Measurements from ENCODE around the gene LDLRAD3.

The LDLRAD3 gene

DNA sequence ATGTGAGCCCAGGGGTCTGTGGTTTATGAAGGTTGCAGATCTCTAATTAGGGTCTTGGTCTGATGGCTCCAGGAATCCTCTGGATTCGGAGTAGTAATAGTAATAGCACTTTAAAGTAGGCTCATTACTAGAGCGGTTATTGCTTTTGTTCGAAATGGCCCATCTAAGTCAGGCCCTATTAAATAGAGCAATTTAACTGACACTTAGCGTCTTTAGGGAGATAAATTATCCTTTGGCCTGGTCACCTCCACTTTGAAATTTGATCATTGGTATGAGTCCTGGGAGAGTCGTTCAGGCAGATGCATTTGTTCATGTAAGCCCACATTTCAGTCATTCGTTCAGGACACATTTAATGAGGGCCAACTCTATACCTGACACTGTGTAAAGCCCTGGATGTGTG is 54.8 kb downstream of the LDLRAD3 start:
- 86% methylated on average over 6 of the region's 6 CpGs for WGBS (ENCODE audit: insufficient coverage)
- DNase-seq = no peak
- CTCF ChIA-PET = no interaction called here

DNA sequence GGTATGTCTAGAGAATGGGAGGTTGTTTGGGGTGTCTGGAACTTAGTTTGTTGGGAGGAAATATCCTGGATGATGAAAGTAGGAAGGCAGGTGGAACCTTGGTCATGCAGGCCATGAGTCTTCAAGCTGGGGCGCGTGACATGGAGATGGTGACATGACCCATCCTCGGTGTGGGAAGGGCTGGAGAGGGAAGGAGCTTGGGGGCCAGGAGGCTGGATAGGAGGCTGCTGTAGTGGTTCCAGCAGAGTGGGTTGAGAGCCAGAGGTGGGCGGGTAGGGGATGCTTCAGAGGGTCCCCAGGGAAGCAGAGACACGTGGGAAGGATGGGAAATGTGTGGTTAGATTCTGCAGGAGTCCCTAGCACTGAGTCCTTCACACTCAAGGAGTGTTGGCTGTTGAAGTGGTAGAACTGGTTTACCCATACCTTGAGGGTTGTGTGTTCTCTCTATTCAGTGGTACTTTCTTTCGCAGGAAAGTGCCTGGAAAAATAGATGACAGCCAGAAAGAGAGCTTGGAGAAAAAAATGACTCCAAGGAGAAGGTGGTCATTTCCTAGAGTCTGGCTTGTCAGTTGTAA is 56.8 kb downstream of the LDLRAD3 start:
- no peak overlapping the region for H3K4me3 ChIP-seq (ENCODE audit: control insufficient read depth in 1 of 7, extremely low read depth in 1 of 7, insufficient read depth in 4 of 7, low read depth in 2 of 7, low read length in 6 of 7)
- no peaks in the 10 kb centered on the region for H3K36me3 ChIP-seq (ENCODE audit: control insufficient read depth in 4 of 4, insufficient read depth in 4 of 4, low read length in 3 of 4)
- peaks cover under 1 to 17% (median 8%) of the 10 kb centered on the region in 5 experiments for H3K9me3 ChIP-seq (ENCODE audit: control extremely low read depth in 1 of 5, control insufficient read depth in 4 of 5, insufficient read depth in 2 of 5, low read depth in 1 of 5, low read length in 4 of 5)
- no peak overlapping the region for H3K27ac ChIP-seq (ENCODE audit: insufficient read depth in 1 of 2, low read depth in 1 of 2, low read length in 2 of 2, poor library complexity in 1 of 2, severe bottlenecking in 2 of 2)
- WGBS (ENCODE audit: insufficient coverage) = 96% methylated on average over 6 of the region's 6 CpGs
- no peaks in the 10 kb centered on the region for H3K27me3 ChIP-seq (replicated peaks in 2 of 5; ENCODE audit: control insufficient read depth in 4 of 5, insufficient read depth in 5 of 5, low read length in 4 of 5)
- ChIA-PET POLR2A (no interaction called here), CTCF (no interaction called here)
- H3K4me1 ChIP-seq (ENCODE audit: control extremely low read depth in 1 of 4, control insufficient read depth in 4 of 4, insufficient read depth in 4 of 4, low read length in 3 of 4) = no peaks in the 10 kb centered on the region
- no peak for DNase-seq

More for the DNA sequence above, 54.8 kb downstream of the LDLRAD3 start:
- Histone ChIP-seq H3K27ac (ENCODE audit: insufficient read depth in 1 of 2, low read depth in 1 of 2, low read length in 2 of 2, poor library complexity in 1 of 2, severe bottlenecking in 2 of 2) (no peak overlapping the region), H3K27me3 (replicated peaks in 2 of 5; ENCODE audit: control insufficient read depth in 4 of 5, insufficient read depth in 5 of 5, low read length in 4 of 5) (no peaks in the 10 kb centered on the region), H3K9me3 (ENCODE audit: control extremely low read depth in 1 of 5, control insufficient read depth in 4 of 5, insufficient read depth in 2 of 5, low read depth in 1 of 5, low read length in 4 of 5) (peaks cover 4 to 18% (median 8%) of the 10 kb centered on the region in 5 experiments), H3K4me3 (ENCODE audit: control insufficient read depth in 1 of 7, extremely low read depth in 1 of 7, insufficient read depth in 4 of 7, low read depth in 2 of 7, low read length in 6 of 7) (no peak overlapping the region), H3K36me3 (ENCODE audit: control insufficient read depth in 4 of 4, insufficient read depth in 4 of 4, low read length in 3 of 4) (no peaks in the 10 kb centered on the region), H3K4me1 (ENCODE audit: control extremely low read depth in 1 of 4, control insufficient read depth in 4 of 4, insufficient read depth in 4 of 4, low read length in 3 of 4) (peaks cover 0 to under 1% (median 0%) of the 10 kb centered on the region in 4 experiments)
- POLR2A ChIA-PET = no interaction called here

GRCh38 chr11:36002196-36002595 is 58.3 kb downstream of the LDLRAD3 start:
- Histone ChIP-seq H3K4me3 (ENCODE audit: control insufficient read depth in 1 of 7, extremely low read depth in 1 of 7, insufficient read depth in 4 of 7, low read depth in 2 of 7, low read length in 6 of 7) (no peak overlapping the region), H3K4me1 (ENCODE audit: control extremely low read depth in 1 of 4, control insufficient read depth in 4 of 4, insufficient read depth in 4 of 4, low read length in 3 of 4) (no peaks in the 10 kb centered on the region), H3K9me3 (ENCODE audit: control extremely low read depth in 1 of 5, control insufficient read depth in 4 of 5, insufficient read depth in 2 of 5, low read depth in 1 of 5, low read length in 4 of 5) (peaks cover 0 to 15% (median 8%) of the 10 kb centered on the region in 5 experiments), H3K27me3 (replicated peaks in 2 of 5; ENCODE audit: control insufficient read depth in 4 of 5, insufficient read depth in 5 of 5, low read length in 4 of 5) (no peaks in the 10 kb centered on the region), H3K36me3 (ENCODE audit: control insufficient read depth in 4 of 4, insufficient read depth in 4 of 4, low read length in 3 of 4) (no peaks in the 10 kb centered on the region), H3K27ac (ENCODE audit: insufficient read depth in 1 of 2, low read depth in 1 of 2, low read length in 2 of 2, poor library complexity in 1 of 2, severe bottlenecking in 2 of 2) (no peak overlapping the region)
- ChIA-PET POLR2A (no interaction called here), CTCF (no interaction called here)
- WGBS (ENCODE audit: insufficient coverage) = 92% methylated on average over 6 of the region's 6 CpGs
- DNase-seq = no peak

DNA sequence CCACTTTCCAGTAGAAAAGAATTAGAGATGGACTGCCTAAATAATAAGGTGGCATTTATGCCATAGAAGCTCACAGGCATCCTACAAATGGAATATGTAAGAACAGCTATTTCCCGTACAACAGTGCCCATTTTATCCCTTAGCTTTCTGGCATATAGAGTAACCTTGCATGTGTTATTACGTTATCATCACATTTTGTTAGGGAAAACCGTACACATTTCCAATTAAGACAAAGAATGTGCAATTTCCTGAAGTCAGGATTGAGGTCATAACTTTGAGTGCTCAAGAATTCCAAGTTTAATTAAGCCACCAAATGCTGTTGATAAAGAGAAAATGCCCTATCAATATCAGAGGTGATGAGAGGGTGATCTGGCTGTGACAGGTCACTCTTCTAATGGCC is 58.9 kb downstream of the LDLRAD3 start:
- Histone ChIP-seq H3K4me3 (ENCODE audit: control insufficient read depth in 1 of 7, extremely low read depth in 1 of 7, insufficient read depth in 4 of 7, low read depth in 2 of 7, low read length in 6 of 7) (no peak overlapping the region), H3K36me3 (ENCODE audit: control insufficient read depth in 4 of 4, insufficient read depth in 4 of 4, low read length in 3 of 4) (no peaks in the 10 kb centered on the region), H3K27ac (ENCODE audit: insufficient read depth in 1 of 2, low read depth in 1 of 2, low read length in 2 of 2, poor library complexity in 1 of 2, severe bottlenecking in 2 of 2) (no peak overlapping the region), H3K9me3 (ENCODE audit: control extremely low read depth in 1 of 5, control insufficient read depth in 4 of 5, insufficient read depth in 2 of 5, low read depth in 1 of 5, low read length in 4 of 5) (peaks cover 0 to 15% (median 8%) of the 10 kb centered on the region in 5 experiments), H3K27me3 (replicated peaks in 2 of 5; ENCODE audit: control insufficient read depth in 4 of 5, insufficient read depth in 5 of 5, low read length in 4 of 5) (no peaks in the 10 kb centered on the region), H3K4me1 (ENCODE audit: control extremely low read depth in 1 of 4, control insufficient read depth in 4 of 4, insufficient read depth in 4 of 4, low read length in 3 of 4) (no peaks in the 10 kb centered on the region)
- no peak for DNase-seq
- WGBS (ENCODE audit: insufficient coverage) = 95% methylated on average over 3 of the region's 3 CpGs
- POLR2A ChIA-PET = interaction anchor here (0.6 kb wide), 1 partner anchor 236 kb away, joined by 3 read pairs; no protein-coding TSS in a partner anchor
- CTCF ChIA-PET = no interaction called here

GRCh38 chr11:36006556-36006955 is 62.7 kb downstream of the LDLRAD3 start:
- no peaks in the 10 kb centered on the region for H3K27me3 ChIP-seq (replicated peaks in 2 of 5; ENCODE audit: control insufficient read depth in 4 of 5, insufficient read depth in 5 of 5, low read length in 4 of 5)
- no peaks in the 10 kb centered on the region for H3K36me3 ChIP-seq (ENCODE audit: control insufficient read depth in 4 of 4, insufficient read depth in 4 of 4, low read length in 3 of 4)
- peaks cover 0 to 15% (median 8%) of the 10 kb centered on the region in 5 experiments for H3K9me3 ChIP-seq (ENCODE audit: control extremely low read depth in 1 of 5, control insufficient read depth in 4 of 5, insufficient read depth in 2 of 5, low read depth in 1 of 5, low read length in 4 of 5)
- 85% methylated on average over 3 of the region's 3 CpGs for WGBS (ENCODE audit: insufficient coverage)
- ChIA-PET CTCF (interaction anchor here (1.4 kb wide), 1 partner anchor 203 kb away, joined by 3 read pairs; no protein-coding TSS in a partner anchor), POLR2A (no interaction called here)
- DNase-seq = no peak
- H3K4me3 ChIP-seq (ENCODE audit: control insufficient read depth in 1 of 7, extremely low read depth in 1 of 7, insufficient read depth in 4 of 7, low read depth in 2 of 7, low read length in 6 of 7) = no peak overlapping the region
- H3K27ac ChIP-seq (ENCODE audit: insufficient read depth in 1 of 2, low read depth in 1 of 2, low read length in 2 of 2, poor library complexity in 1 of 2, severe bottlenecking in 2 of 2) = no peak overlapping the region
- H3K4me1 ChIP-seq (ENCODE audit: control extremely low read depth in 1 of 4, control insufficient read depth in 4 of 4, insufficient read depth in 4 of 4, low read length in 3 of 4) = no peaks in the 10 kb centered on the region

DNA sequence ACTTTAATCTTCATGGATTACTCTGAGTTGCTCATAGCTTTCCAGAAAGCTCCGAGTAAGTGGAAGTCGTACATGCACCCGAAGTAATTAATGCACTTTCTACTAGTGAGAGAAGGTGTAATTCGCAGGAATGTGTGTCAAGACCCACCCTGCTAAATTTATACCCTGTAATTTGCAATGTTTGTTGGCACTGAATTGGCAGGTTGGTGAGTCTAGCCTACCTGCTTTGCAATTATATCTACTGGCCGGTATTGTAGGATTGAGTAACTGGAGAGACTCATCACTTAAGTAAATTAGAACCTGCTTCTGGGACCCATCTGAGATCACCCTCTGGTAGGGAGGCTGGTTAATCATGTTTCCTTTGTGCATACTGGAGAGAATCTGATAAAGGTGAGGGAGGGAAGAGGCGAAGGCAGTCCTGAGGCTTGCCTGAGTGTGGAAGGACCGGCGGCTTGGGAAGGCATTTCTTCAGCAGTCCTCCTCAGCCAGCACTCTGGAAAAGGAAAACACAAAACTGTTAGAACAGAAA is 63.3 kb downstream of the LDLRAD3 start:
- Histone ChIP-seq H3K27ac (ENCODE audit: insufficient read depth in 1 of 2, low read depth in 1 of 2, low read length in 2 of 2, poor library complexity in 1 of 2, severe bottlenecking in 2 of 2) (no peak overlapping the region), H3K4me1 (ENCODE audit: control extremely low read depth in 1 of 4, control insufficient read depth in 4 of 4, insufficient read depth in 4 of 4, low read length in 3 of 4) (no peaks in the 10 kb centered on the region), H3K27me3 (replicated peaks in 2 of 5; ENCODE audit: control insufficient read depth in 4 of 5, insufficient read depth in 5 of 5, low read length in 4 of 5) (no peaks in the 10 kb centered on the region), H3K36me3 (ENCODE audit: control insufficient read depth in 4 of 4, insufficient read depth in 4 of 4, low read length in 3 of 4) (no peaks in the 10 kb centered on the region), H3K4me3 (ENCODE audit: control insufficient read depth in 1 of 7, extremely low read depth in 1 of 7, insufficient read depth in 4 of 7, low read depth in 2 of 7, low read length in 6 of 7) (no peak overlapping the region), H3K9me3 (ENCODE audit: control extremely low read depth in 1 of 5, control insufficient read depth in 4 of 5, insufficient read depth in 2 of 5, low read depth in 1 of 5, low read length in 4 of 5) (peaks cover 0 to 15% (median 8%) of the 10 kb centered on the region in 5 experiments)
- 95% methylated on average over 3 of the region's 8 CpGs for WGBS (ENCODE audit: insufficient coverage)
- POLR2A ChIA-PET = no interaction called here
- DNase-seq = no peak
- CTCF ChIA-PET = interaction anchor here (1.4 kb wide), 1 partner anchor 204 kb away, joined by 3 read pairs; no protein-coding TSS in a partner anchor

GRCh38 chr11:36008584-36008983 is 64.7 kb downstream of the LDLRAD3 start:
- Histone ChIP-seq H3K4me1 (ENCODE audit: control extremely low read depth in 1 of 4, control insufficient read depth in 4 of 4, insufficient read depth in 4 of 4, low read length in 3 of 4) (no peaks in the 10 kb centered on the region), H3K27ac (ENCODE audit: insufficient read depth in 1 of 2, low read depth in 1 of 2, low read length in 2 of 2, poor library complexity in 1 of 2, severe bottlenecking in 2 of 2) (no peak overlapping the region), H3K27me3 (replicated peaks in 2 of 5; ENCODE audit: control insufficient read depth in 4 of 5, insufficient read depth in 5 of 5, low read length in 4 of 5) (no peaks in the 10 kb centered on the region), H3K4me3 (ENCODE audit: control insufficient read depth in 1 of 7, extremely low read depth in 1 of 7, insufficient read depth in 4 of 7, low read depth in 2 of 7, low read length in 6 of 7) (no peak overlapping the region), H3K36me3 (ENCODE audit: control insufficient read depth in 4 of 4, insufficient read depth in 4 of 4, low read length in 3 of 4) (no peaks in the 10 kb centered on the region), H3K9me3 (ENCODE audit: control extremely low read depth in 1 of 5, control insufficient read depth in 4 of 5, insufficient read depth in 2 of 5, low read depth in 1 of 5, low read length in 4 of 5) (peaks cover 0 to 15% (median 8%) of the 10 kb centered on the region in 5 experiments)
- DNase-seq = no peak
- ChIA-PET POLR2A (no interaction called here), CTCF (no interaction called here)
- 93% methylated on average over 2 of the region's 3 CpGs for WGBS (ENCODE audit: insufficient coverage)

Measured in common myeloid progenitor, CD34-positive (primary cell).